A549 (cell line): Measurements from ENCODE around the gene ELOVL3.

Experiments used
- FOSL2 ChIP-seq, 2 experiments: fragments of 450-650 bp in 1 of 2; fragments of >200 bp in 1 of 2; sonication (Bioruptor Twin) in 1 of 2; formaldehyde crosslinking; IDR thresholded peaks; 2 replicates each; pipeline versions ENCODE4 v1.5.0 to v1.6.1; 2016 to 2020; ENCODE audit warnings: mild to moderate bottlenecking in 1 of 2, moderate library complexity in 1 of 2
- MAZ ChIP-seq: fragments of 150-350 bp; IDR thresholded peaks from 2 replicates; pipeline ENCODE4 v1.6.1; 2014; ENCODE audit warnings: antibody characterized with exemption, low read depth, low read length, borderline replicate concordance
- NFE2L2 ChIP-seq: fragments of 150-350 bp; conservative IDR thresholded peaks from 2 replicates; pipeline ENCODE4 v1.6.1; 2014; ENCODE audit warnings: low read length
- NPAS2 ChIP-seq: fragments of 250-450 bp; sonication (Bioruptor Pico); IDR thresholded peaks from 2 replicates; pipeline ENCODE4 v1.8.0; 2022; ENCODE audit warnings: mild to moderate bottlenecking, moderate library complexity, borderline replicate concordance
- NR3C1 ChIP-seq: fragments of >200 bp; sonication (Bioruptor Twin); formaldehyde crosslinking; IDR thresholded peaks from 3 replicates; pipeline ENCODE4 v1.6.1; 2017
- POLR2A ChIP-seq: IDR thresholded peaks from 2 replicates; pipeline ENCODE4 v1.6.1; 2012; ENCODE audit warnings: mild to moderate bottlenecking, low read length
- RNF2 ChIP-seq: fragments of 200-600 bp; sonication (generic); IDR thresholded peaks from 2 replicates; pipeline ENCODE4 v1.6.1; 2016; ENCODE audit warnings: low read depth, mild to moderate bottlenecking, antibody characterized with exemption, moderate library complexity, borderline replicate concordance
- TF ChIP-seq, protein P1 (sequence below): fragments of >200 bp; sonication (Bioruptor Twin); formaldehyde crosslinking; IDR thresholded peaks from 3 replicates; pipeline ENCODE4 v1.5.1; 2016
- TF ChIP-seq, protein P2 (sequence below): IDR thresholded peaks from 2 replicates; pipeline ENCODE4 v1.6.1; 2012
- TF ChIP-seq, protein P3 (sequence below): fragments of 450-650 bp; IDR thresholded peaks from 2 replicates; pipeline ENCODE4 v1.6.1; 2014; ENCODE audit warnings: antibody characterized with exemption

DNA sequence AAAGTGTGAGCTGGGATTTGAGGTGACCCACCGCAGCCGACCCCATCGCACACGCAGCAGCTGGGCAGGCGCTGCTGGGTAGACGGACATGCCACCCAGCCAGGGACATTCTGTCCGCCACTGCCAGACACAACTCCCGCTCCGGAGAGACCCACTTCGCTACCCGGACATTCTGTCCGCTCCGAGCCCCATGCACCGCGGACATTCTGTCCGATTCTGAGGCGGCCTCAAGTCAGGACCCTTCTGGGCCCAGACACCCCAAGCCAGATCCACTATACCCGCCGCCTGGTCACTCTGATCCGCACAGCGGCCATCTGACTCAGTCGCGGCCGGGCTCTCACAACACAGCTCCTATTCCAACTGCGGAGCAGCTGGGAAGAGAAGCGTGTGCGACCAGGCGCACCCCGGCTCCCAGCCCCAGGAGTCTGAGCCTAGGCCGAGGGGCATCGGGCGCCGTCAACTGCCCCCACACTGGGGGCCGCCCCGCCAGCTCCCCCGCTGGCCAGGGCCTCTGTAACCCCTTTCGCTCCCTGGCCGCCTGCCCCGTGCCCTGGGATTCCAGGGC, 14.4 kb downstream of the ELOVL3 start:
- TF ChIP-seq, protein P1, sequence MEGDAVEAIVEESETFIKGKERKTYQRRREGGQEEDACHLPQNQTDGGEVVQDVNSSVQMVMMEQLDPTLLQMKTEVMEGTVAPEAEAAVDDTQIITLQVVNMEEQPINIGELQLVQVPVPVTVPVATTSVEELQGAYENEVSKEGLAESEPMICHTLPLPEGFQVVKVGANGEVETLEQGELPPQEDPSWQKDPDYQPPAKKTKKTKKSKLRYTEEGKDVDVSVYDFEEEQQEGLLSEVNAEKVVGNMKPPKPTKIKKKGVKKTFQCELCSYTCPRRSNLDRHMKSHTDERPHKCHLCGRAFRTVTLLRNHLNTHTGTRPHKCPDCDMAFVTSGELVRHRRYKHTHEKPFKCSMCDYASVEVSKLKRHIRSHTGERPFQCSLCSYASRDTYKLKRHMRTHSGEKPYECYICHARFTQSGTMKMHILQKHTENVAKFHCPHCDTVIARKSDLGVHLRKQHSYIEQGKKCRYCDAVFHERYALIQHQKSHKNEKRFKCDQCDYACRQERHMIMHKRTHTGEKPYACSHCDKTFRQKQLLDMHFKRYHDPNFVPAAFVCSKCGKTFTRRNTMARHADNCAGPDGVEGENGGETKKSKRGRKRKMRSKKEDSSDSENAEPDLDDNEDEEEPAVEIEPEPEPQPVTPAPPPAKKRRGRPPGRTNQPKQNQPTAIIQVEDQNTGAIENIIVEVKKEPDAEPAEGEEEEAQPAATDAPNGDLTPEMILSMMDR, result no peak
- no peak for TF ChIP-seq NPAS2 (CRISPR knock-in tag)
- no peak for TF ChIP-seq NFE2L2
- no peak for TF ChIP-seq MAZ
- no peak for TF ChIP-seq POLR2A
- TF ChIP-seq, protein P2, sequence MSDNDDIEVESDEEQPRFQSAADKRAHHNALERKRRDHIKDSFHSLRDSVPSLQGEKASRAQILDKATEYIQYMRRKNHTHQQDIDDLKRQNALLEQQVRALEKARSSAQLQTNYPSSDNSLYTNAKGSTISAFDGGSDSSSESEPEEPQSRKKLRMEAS, result no peak
- TF ChIP-seq RNF2, result no peak; the same call in 1 of the 2 replicates
- TF ChIP-seq FOSL2 (IDR thresholded peaks at IDR 0.05), result no peak
- no peak for TF ChIP-seq FOSL2 (CRISPR knock-in tag; IDR thresholded peaks at IDR 0.05)
- TF ChIP-seq, protein P3, sequence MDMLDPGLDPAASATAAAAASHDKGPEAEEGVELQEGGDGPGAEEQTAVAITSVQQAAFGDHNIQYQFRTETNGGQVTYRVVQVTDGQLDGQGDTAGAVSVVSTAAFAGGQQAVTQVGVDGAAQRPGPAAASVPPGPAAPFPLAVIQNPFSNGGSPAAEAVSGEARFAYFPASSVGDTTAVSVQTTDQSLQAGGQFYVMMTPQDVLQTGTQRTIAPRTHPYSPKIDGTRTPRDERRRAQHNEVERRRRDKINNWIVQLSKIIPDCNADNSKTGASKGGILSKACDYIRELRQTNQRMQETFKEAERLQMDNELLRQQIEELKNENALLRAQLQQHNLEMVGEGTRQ, result no peak
- TF ChIP-seq NR3C1, result no peak
